ENCODE results near the gene TTC39C. TPM values are rescaled to one million over a fixed set of nuclear protein-coding genes. Genes with fewer than 3 reads are reported as not detected.
"Not testable (repeated sequence)": the region's sequence is repeated elsewhere in the genome, so short reads cannot be mapped to it uniquely, and the experiment has no call there.

TTC39C gene
- total and polyA plus RNA-seq, 4 donors: 12.2 to 31.7 (median 18.3) TPM

DNA sequence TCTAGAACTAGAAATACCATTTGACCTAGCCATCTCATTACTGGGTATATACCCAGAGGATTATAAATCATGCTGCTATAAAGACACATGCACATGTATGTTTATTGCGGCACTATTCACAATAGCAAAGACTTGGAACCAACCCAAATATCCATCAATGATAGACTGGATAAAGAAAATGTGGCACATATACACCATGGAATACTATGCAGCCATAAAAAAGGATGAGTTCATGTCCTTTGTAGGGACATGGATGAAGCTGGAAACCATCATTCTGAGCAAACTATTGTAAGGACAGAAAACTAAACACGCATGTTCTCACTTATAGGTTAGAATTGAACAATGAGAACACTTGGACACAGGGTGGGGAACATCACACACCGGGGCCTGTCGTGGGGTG lies 60.2 kb downstream of the TTC39C start:
- H3K4me1 ChIP-seq (ENCODE audit: control insufficient read depth, insufficient read depth, low read length); H3K27me3 ChIP-seq (ENCODE audit: control insufficient read depth, insufficient read depth, low read length); H3K4me3 ChIP-seq (ENCODE audit: low read depth, low read length); H3K27ac ChIP-seq (ENCODE audit: low read depth, low read length); H3K36me3 ChIP-seq (ENCODE audit: control insufficient read depth, insufficient read depth, low read length); H3K9me3 ChIP-seq (ENCODE audit: control insufficient read depth, insufficient read depth, low read length); DNase-seq (ENCODE audit: low read depth in 4 of 6, low spot score in 6 of 6): not testable (repeated sequence)
- no CpG with 5 or more reads among the region's 4 CpGs for WGBS (ENCODE audit: insufficient coverage)

DNA sequence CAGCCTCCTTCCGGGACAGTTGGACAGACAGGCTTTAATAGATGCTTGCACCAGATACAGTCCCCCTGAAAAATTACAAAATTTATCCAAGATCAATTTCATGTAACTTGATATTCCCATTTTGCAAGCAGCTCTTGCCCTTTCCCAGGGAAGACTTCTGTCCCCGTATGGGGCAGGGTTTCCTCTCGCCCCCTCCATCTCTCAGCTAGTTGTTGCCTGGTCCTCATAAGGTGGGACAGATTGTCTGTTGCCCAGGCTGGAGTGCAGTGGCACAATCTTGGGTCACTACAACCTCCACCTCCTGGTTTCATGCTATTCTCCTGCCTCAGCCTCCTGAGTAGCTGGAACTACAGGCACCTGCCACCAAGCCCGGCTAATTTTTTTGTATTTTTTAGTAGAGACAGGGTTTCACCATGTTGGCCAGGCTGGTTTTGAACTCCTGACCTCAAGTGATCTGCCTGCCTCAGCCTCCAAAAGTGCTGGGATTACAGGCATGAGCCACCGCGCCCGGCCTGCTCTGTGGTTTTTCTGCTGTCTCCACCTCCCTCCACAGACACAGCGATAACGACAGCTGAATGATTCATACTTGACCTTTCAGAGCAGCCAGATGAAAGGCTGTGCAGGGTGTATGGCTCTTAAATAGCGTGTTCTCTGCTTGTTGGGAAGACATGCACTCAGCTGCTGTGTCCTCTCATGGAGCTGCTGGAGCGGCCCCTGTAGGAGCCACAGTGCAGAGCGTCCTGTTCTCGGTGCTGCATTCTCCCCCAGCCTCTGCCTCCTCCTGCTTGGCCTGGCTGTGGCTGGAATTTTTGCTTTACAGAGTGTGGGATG lies 61.4 kb downstream of the TTC39C start:
- WGBS (ENCODE audit: insufficient coverage): 81% methylated on average over 8 of the region's 13 CpGs

DNA sequence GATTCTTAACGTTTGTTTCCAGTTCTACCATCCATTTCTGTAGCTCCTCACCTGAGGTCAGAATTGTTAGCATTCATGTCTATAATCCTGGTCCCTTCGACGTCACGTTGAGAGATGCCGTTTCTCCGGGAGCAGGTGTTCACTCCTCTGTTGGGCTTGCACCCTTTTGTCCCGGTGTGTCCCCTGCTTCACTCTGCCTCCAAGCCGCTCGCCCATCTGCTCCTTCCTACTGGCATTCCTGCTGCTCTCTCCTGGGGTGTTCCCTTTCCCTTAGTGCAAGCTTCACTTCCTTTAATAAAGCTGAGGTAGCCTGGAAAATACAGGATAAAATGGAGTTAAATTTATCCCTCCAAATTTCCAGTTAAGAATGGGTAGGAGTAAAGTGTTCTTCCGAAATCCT lies 62.4 kb downstream of the TTC39C start:
- 81% methylated on average over 6 of the region's 10 CpGs for WGBS (ENCODE audit: insufficient coverage)
- Histone ChIP-seq H3K9me3 (ENCODE audit: control insufficient read depth, insufficient read depth, low read length) (no peaks in the 10 kb centered on the region), H3K27me3 (ENCODE audit: control insufficient read depth, insufficient read depth, low read length) (no peaks in the 10 kb centered on the region), H3K27ac (ENCODE audit: low read depth, low read length) (no peak overlapping the region), H3K4me1 (ENCODE audit: control insufficient read depth, insufficient read depth, low read length) (no peaks in the 10 kb centered on the region), H3K4me3 (ENCODE audit: low read depth, low read length) (no peak overlapping the region), H3K36me3 (ENCODE audit: control insufficient read depth, insufficient read depth, low read length) (peaks cover 1% of the 10 kb centered on the region)
- DNase-seq (ENCODE audit: low read depth in 4 of 6, low spot score in 6 of 6): peak in 1 of 6 donors; percentile 14

More for the DNA sequence above, 61.4 kb downstream of the TTC39C start:
- H3K27ac ChIP-seq (ENCODE audit: low read depth, low read length): no peak overlapping the region
- peaks cover 2% of the 10 kb centered on the region for H3K36me3 ChIP-seq (ENCODE audit: control insufficient read depth, insufficient read depth, low read length)
- DNase-seq (ENCODE audit: low read depth in 4 of 6, low spot score in 6 of 6): peak in 2 of 6 donors; percentile 15 to 20
- H3K27me3 ChIP-seq (ENCODE audit: control insufficient read depth, insufficient read depth, low read length): no peaks in the 10 kb centered on the region
- H3K4me3 ChIP-seq (ENCODE audit: low read depth, low read length): no peak overlapping the region
- no peaks in the 10 kb centered on the region for H3K9me3 ChIP-seq (ENCODE audit: control insufficient read depth, insufficient read depth, low read length)
- no peaks in the 10 kb centered on the region for H3K4me1 ChIP-seq (ENCODE audit: control insufficient read depth, insufficient read depth, low read length)

DNA sequence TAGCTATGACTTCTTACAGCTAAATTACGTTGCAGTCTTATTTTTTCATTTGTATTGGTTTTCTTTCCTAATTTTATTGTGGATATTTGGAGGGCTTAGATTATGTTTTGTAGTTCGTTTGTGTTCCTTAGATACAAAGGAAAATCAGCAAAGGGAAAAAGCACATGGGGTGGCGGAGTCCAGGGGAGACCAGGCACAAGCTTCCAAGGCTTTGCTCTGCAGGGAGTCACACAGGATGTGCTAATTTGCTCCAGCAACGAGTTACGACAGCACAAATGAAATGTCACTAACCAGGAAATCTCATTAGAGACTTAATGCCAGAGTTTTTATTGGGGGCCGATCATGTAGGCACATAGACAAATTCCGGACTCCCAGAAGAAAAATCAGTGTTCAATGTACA lies 63.8 kb downstream of the TTC39C start:
- WGBS (ENCODE audit: insufficient coverage): 70% methylated on average over 6 of the region's 7 CpGs
- H3K27me3 ChIP-seq (ENCODE audit: control insufficient read depth, insufficient read depth, low read length): no peaks in the 10 kb centered on the region
- no peak overlapping the region for H3K4me3 ChIP-seq (ENCODE audit: low read depth, low read length)
- no peaks in the 10 kb centered on the region for H3K4me1 ChIP-seq (ENCODE audit: control insufficient read depth, insufficient read depth, low read length)
- no peak for DNase-seq (ENCODE audit: low read depth in 4 of 6, low spot score in 6 of 6)
- H3K36me3 ChIP-seq (ENCODE audit: control insufficient read depth, insufficient read depth, low read length): no peaks in the 10 kb centered on the region
- H3K9me3 ChIP-seq (ENCODE audit: control insufficient read depth, insufficient read depth, low read length): no peaks in the 10 kb centered on the region
- H3K27ac ChIP-seq (ENCODE audit: low read depth, low read length): no peak overlapping the region

- WGBS (ENCODE audit: insufficient coverage): 98% methylated on average over 4 of the region's 7 CpGs
- H3K9me3 ChIP-seq (ENCODE audit: control insufficient read depth, insufficient read depth, low read length): no peaks in the 10 kb centered on the region
Observed at GRCh38 chr18:24080861-24081260, 66.3 kb downstream of the TTC39C start.

DNA sequence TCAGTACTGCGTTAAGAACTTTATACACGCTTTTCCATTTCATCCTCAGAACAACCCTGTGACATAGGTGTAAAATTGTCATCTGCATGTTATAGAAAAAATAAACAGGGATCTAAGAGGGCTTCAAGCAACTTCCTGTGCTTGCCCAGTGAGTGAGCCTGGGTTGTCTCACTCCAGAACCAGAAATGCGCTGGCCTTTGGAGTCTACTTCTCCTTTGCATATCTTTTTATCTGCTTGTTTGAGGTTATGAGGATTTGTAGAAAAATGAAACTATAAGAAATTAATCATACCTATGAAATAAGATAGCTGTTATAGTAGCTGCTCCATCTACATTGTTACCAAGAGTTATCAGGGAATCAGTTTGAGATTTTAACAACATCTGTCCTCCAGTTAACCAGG lies 69.0 kb downstream of the TTC39C start:
- no peak overlapping the region for H3K4me3 ChIP-seq (ENCODE audit: low read depth, low read length)
- no peaks in the 10 kb centered on the region for H3K4me1 ChIP-seq (ENCODE audit: control insufficient read depth, insufficient read depth, low read length)
- no peak overlapping the region for H3K27ac ChIP-seq (ENCODE audit: low read depth, low read length)
- WGBS (ENCODE audit: insufficient coverage): no CpG with 5 or more reads among the region's 3 CpGs
- H3K27me3 ChIP-seq (ENCODE audit: control insufficient read depth, insufficient read depth, low read length): no peaks in the 10 kb centered on the region
- H3K36me3 ChIP-seq (ENCODE audit: control insufficient read depth, insufficient read depth, low read length): peaks cover 4% of the 10 kb centered on the region
- no peak for DNase-seq (ENCODE audit: low read depth in 4 of 6, low spot score in 6 of 6)
- no peaks in the 10 kb centered on the region for H3K9me3 ChIP-seq (ENCODE audit: control insufficient read depth, insufficient read depth, low read length)

More at GRCh38 chr18:24080861-24081260, 66.3 kb downstream of the TTC39C start:
- Histone ChIP-seq H3K4me3 (ENCODE audit: low read depth, low read length) (no peak overlapping the region), H3K36me3 (ENCODE audit: control insufficient read depth, insufficient read depth, low read length) (peaks cover 4% of the 10 kb centered on the region), H3K27me3 (ENCODE audit: control insufficient read depth, insufficient read depth, low read length) (no peaks in the 10 kb centered on the region), H3K4me1 (ENCODE audit: control insufficient read depth, insufficient read depth, low read length) (no peaks in the 10 kb centered on the region), H3K27ac (ENCODE audit: low read depth, low read length) (no peak overlapping the region)
- DNase-seq (ENCODE audit: low read depth in 4 of 6, low spot score in 6 of 6): no peak

GRCh38 chr18:24086082-24086481 lies 71.5 kb downstream of the TTC39C start:
- H3K36me3 ChIP-seq (ENCODE audit: control insufficient read depth, insufficient read depth, low read length): peaks cover 4% of the 10 kb centered on the region
- H3K27ac ChIP-seq (ENCODE audit: low read depth, low read length): no peak overlapping the region
- peaks cover 3% of the 10 kb centered on the region for H3K4me1 ChIP-seq (ENCODE audit: control insufficient read depth, insufficient read depth, low read length)
- 90% methylated on average over 2 of the region's 5 CpGs for WGBS (ENCODE audit: insufficient coverage)
- H3K27me3 ChIP-seq (ENCODE audit: control insufficient read depth, insufficient read depth, low read length): no peaks in the 10 kb centered on the region
- H3K4me3 ChIP-seq (ENCODE audit: low read depth, low read length): no peak overlapping the region
- no peaks in the 10 kb centered on the region for H3K9me3 ChIP-seq (ENCODE audit: control insufficient read depth, insufficient read depth, low read length)
- DNase-seq (ENCODE audit: low read depth in 4 of 6, low spot score in 6 of 6): no peak

GRCh38 chr18:24089076-24089475 lies 74.5 kb downstream of the TTC39C start:
- no peak for DNase-seq (ENCODE audit: low read depth in 4 of 6, low spot score in 6 of 6)
- H3K4me3 ChIP-seq (ENCODE audit: low read depth, low read length): no peak overlapping the region
- H3K4me1 ChIP-seq (ENCODE audit: control insufficient read depth, insufficient read depth, low read length): peaks cover 3% of the 10 kb centered on the region
- no peaks in the 10 kb centered on the region for H3K27me3 ChIP-seq (ENCODE audit: control insufficient read depth, insufficient read depth, low read length)
- no peak overlapping the region for H3K27ac ChIP-seq (ENCODE audit: low read depth, low read length)
- WGBS (ENCODE audit: insufficient coverage): 67% methylated on average over 2 of the region's 4 CpGs
- no peaks in the 10 kb centered on the region for H3K9me3 ChIP-seq (ENCODE audit: control insufficient read depth, insufficient read depth, low read length)
- peaks cover 4% of the 10 kb centered on the region for H3K36me3 ChIP-seq (ENCODE audit: control insufficient read depth, insufficient read depth, low read length)

GRCh38 chr18:24089515-24090337 lies 75.2 kb downstream of the TTC39C start:
- peaks cover 3% of the 10 kb centered on the region for H3K4me1 ChIP-seq (ENCODE audit: control insufficient read depth, insufficient read depth, low read length)
- no peak overlapping the region for H3K27ac ChIP-seq (ENCODE audit: low read depth, low read length)

More at GRCh38 chr18:24089515-24090337, 75.2 kb downstream of the TTC39C start:
- no peak for DNase-seq (ENCODE audit: low read depth in 4 of 6, low spot score in 6 of 6)
- H3K4me3 ChIP-seq (ENCODE audit: low read depth, low read length): no peak overlapping the region
- WGBS (ENCODE audit: insufficient coverage): no CpG with 5 or more reads among the region's 4 CpGs
- no peaks in the 10 kb centered on the region for H3K27me3 ChIP-seq (ENCODE audit: control insufficient read depth, insufficient read depth, low read length)
- H3K36me3 ChIP-seq (ENCODE audit: control insufficient read depth, insufficient read depth, low read length): peaks cover under 1% of the 10 kb centered on the region
- H3K9me3 ChIP-seq (ENCODE audit: control insufficient read depth, insufficient read depth, low read length): no peaks in the 10 kb centered on the region

Measured in spinal cord (tissue), 10 donors.